ENCODE measurements around the gene CIPC. TPM values are rescaled to one million over a fixed set of nuclear protein-coding genes. Genes with fewer than 3 reads are reported as not detected.

Gene CIPC
- total and polyA plus RNA-seq, 2 of the 4 experiments (the other 2 are of a cell fraction): 6.6 to 12.9 TPM

GRCh38 chr14:77154421-77154820, 56.4 kb downstream of the CIPC start:
- 0 out of 2 replicates have a peak, but pooled peaks cover 5% of the 10 kb centered on the region for H3K9me1 ChIP-seq (ENCODE audit: insufficient read depth, low read length)
- dilution Hi-C loops (cut with HindIII; ENCODE audit: low sequenced_read_pairs, unreplicated experiment) (no loop called here), intact Hi-C loops (cut with micrococcal nuclease) (loop anchor here (5.0 to 10.0 kb wide), 2 partner anchors 300 to 553 kb away; partner anchors contain the start of genes AHSA1, ALKBH1, SLIRP and VIPAS39), in situ Hi-C loops (cut with MboI; ENCODE audit: low sequenced_read_pairs) (loop anchor here (5.0 kb wide), 1 partner anchor 163 kb away; no protein-coding TSS in a partner anchor)
- H4K5ac ChIP-seq (ENCODE audit: low read depth, low read length): no peak overlapping the region
- no peak overlapping the region for H2AFZ ChIP-seq (replicated peaks; ENCODE audit: low read length, poor library complexity)
- no peak overlapping the region for H3K27ac ChIP-seq (ENCODE audit: insufficient read depth, low read length)
- H3K4ac ChIP-seq (ENCODE audit: low read depth, low read length): no peak overlapping the region
- H3K56ac ChIP-seq (ENCODE audit: extremely low read depth, insufficient read depth, low read length): no peak overlapping the region
- POLR2A ChIA-PET (ENCODE audit: unreplicated experiment): no interaction called here
- H2AK9ac ChIP-seq (replicated peaks; ENCODE audit: low read depth, low read length, poor library complexity): no peak overlapping the region
- no peak overlapping the region for H3K18ac ChIP-seq (ENCODE audit: low read depth, low read length)
- no peak overlapping the region for H2BK20ac ChIP-seq (ENCODE audit: low read depth, low read length)
- no peak overlapping the region for H3K14ac ChIP-seq (replicated peaks; ENCODE audit: low read depth, low read length)
- H3K4me3 ChIP-seq (ENCODE audit: insufficient read depth, low read depth, low read length): no peak overlapping the region
- H4K20me1 ChIP-seq (ENCODE audit: insufficient read depth, low read length): peaks cover 4% of the 10 kb centered on the region
- ATAC-seq (ENCODE audit: low read depth) (no peak), DNase-seq (no peak)
- H2BK120ac ChIP-seq (ENCODE audit: low read depth, low read length): no peak overlapping the region
- H3K36me3 ChIP-seq (ENCODE audit: control insufficient read depth, insufficient read depth, low read length): no peaks in the 10 kb centered on the region
- H2BK5ac ChIP-seq (ENCODE audit: low read depth, low read length, poor library complexity, severe bottlenecking): no peak overlapping the region
- BruUV-seq (replicated peaks): no TSS peak
- CTCF ChIA-PET: interaction anchor here (1.1 kb wide), 1 partner anchor 162 kb away, joined by 3 read pairs; no protein-coding TSS in a partner anchor
- H3K79me1 ChIP-seq (ENCODE audit: low read depth in 1 of 2, low read length in 2 of 2): no peaks in the 10 kb centered on the region
- H3K4me2 ChIP-seq (ENCODE audit: low read depth, low read length): no peak overlapping the region
- TF ChIP-seq RCOR1 (IDR thresholded peaks at IDR 0.05; ENCODE audit: insufficient replicate concordance, low read length) (no peak), FOS (IDR thresholded peaks at IDR 0.05; ENCODE audit: low read depth, low read length) (no peak), NFE2L2 (IDR thresholded peaks at IDR 0.05; ENCODE audit: low read depth, low read length) (no peak), MAZ (IDR thresholded peaks at IDR 0.05; ENCODE audit: borderline replicate concordance, low read depth, low read length) (no peak), RAD21 (IDR thresholded peaks at IDR 0.05; ENCODE audit: low read length) (no peak), MXI1 (IDR thresholded peaks at IDR 0.05; ENCODE audit: borderline replicate concordance, low read depth, low read length) (no peak), RFX5 (IDR thresholded peaks at IDR 0.05; ENCODE audit: low read depth, low read length) (no peak), BHLHE40 (IDR thresholded peaks at IDR 0.05; ENCODE audit: low read depth, low read length) (no peak), CHD1 (IDR thresholded peaks at IDR 0.05; ENCODE audit: low read depth, low read length) (no peak), POLR2A (IDR thresholded peaks at IDR 0.05; ENCODE audit: low read depth, low read length) (no peak), MAFK (IDR thresholded peaks at IDR 0.05; ENCODE audit: low read depth, low read length) (no peak), CEBPB (IDR thresholded peaks at IDR 0.05; ENCODE audit: low read depth, low read length) (no peak), CTCF (conservative IDR thresholded peaks at IDR 0.05; ENCODE audit: low read depth, low read length) (no peak), SMC3 (IDR thresholded peaks at IDR 0.05; ENCODE audit: low read depth, low read length) (no peak), USF2 (IDR thresholded peaks at IDR 0.05; ENCODE audit: low read depth, low read length) (no peak)
- peaks cover 6% of the 10 kb centered on the region; the same call in 1 of the 2 replicates for H3K4me1 ChIP-seq (ENCODE audit: control insufficient read depth, insufficient read depth, low read length)
- no peak overlapping the region for H3K9ac ChIP-seq (ENCODE audit: low read depth, low read length)
- WGBS, 2 experiments (ENCODE audit: extremely low coverage in 2 of 2, insufficient read length in 1 of 2): 52% methylated on average over 5 of the region's 7 CpGs; no CpG with 5 or more reads in 1 of the 2 experiments
- H2BK15ac ChIP-seq (ENCODE audit: low read depth, low read length): no peak overlapping the region
- no peak overlapping the region for H4K91ac ChIP-seq (ENCODE audit: insufficient read depth, low read depth, low read length)
- no peaks in the 10 kb centered on the region for H3K9me3 ChIP-seq (ENCODE audit: control insufficient read depth, insufficient read depth, low read length)
- peaks cover 25% of the 10 kb centered on the region for H3K27me3 ChIP-seq (ENCODE audit: control insufficient read depth, insufficient read depth, low read length)
- H4K8ac ChIP-seq (ENCODE audit: low read depth in 2 of 2, low read length in 2 of 2): no peak overlapping the region
- no peak overlapping the region for H2AK5ac ChIP-seq (ENCODE audit: low read depth, low read length)
- no peak overlapping the region for H3K23ac ChIP-seq (ENCODE audit: low read depth, low read length)

Measured in IMR-90 (cell line).